ENCODE measurements around the gene TIGAR. TPM values are rescaled to one million over a fixed set of nuclear protein-coding genes. Genes with fewer than 3 reads are reported as not detected.
A peak's percentile ranks its signal among the peaks of the same experiment; 100 is the strongest.

Gene TIGAR
- polyA plus RNA-seq, 6 donors from 2014 or later: 3.3 to 9.4 (median 5.6) TPM

GRCh38 chr12:4302881-4303280, 18.1 kb upstream of the TIGAR start:
- peaks cover 21 to 47% of the 10 kb centered on the region in 2 donors for H3K36me3 Mint-ChIP-seq

GRCh38 chr12:4303750-4304149, 17.3 kb upstream of the TIGAR start:
- H3K4me1 Mint-ChIP-seq: no peaks in the 10 kb centered on the region
- H3K4me3 Mint-ChIP-seq: no peak overlapping the region
- no peaks in the 10 kb centered on the region for H3K27me3 Mint-ChIP-seq
- no peaks in the 10 kb centered on the region for H3K9me3 Mint-ChIP-seq
- no peak for DNase-seq
- no peak for ATAC-seq (ENCODE audit: low read depth in 2 of 2)
- H3K27ac Mint-ChIP-seq: peak overlapping the region in 4 of 6 donors; percentile 34 to 94 (median 58)
- H3K36me3 Mint-ChIP-seq: peaks cover 21 to 44% of the 10 kb centered on the region in 2 donors

More at GRCh38 chr12:4302881-4303280, 18.1 kb upstream of the TIGAR start:
- H3K9me3 Mint-ChIP-seq: no peaks in the 10 kb centered on the region
- no peak for ATAC-seq (ENCODE audit: low read depth in 2 of 2)
- DNase-seq: no peak
- no peaks in the 10 kb centered on the region for H3K27me3 Mint-ChIP-seq
- H3K27ac Mint-ChIP-seq: no peak overlapping the region
- H3K4me1 Mint-ChIP-seq: no peaks in the 10 kb centered on the region
- no peak overlapping the region for H3K4me3 Mint-ChIP-seq

GRCh38 chr12:4307593-4308333, 13.2 kb upstream of the TIGAR start:
- H3K27me3 Mint-ChIP-seq: no peaks in the 10 kb centered on the region
- ATAC-seq (ENCODE audit: low read depth in 2 of 2) (peak; percentile 30 to 55), DNase-seq (no peak)
- H3K36me3 Mint-ChIP-seq: peaks cover 10 to 25% of the 10 kb centered on the region in 2 donors
- H3K9me3 Mint-ChIP-seq: no peaks in the 10 kb centered on the region
- no peak overlapping the region for H3K4me3 Mint-ChIP-seq
- no peaks in the 10 kb centered on the region for H3K4me1 Mint-ChIP-seq
- no peak overlapping the region for H3K27ac Mint-ChIP-seq

GRCh38 chr12:4308334-4308950, 12.6 kb upstream of the TIGAR start:
- peak overlapping the region in 2 of 6 donors; percentile 36 to 44 for H3K27ac Mint-ChIP-seq
- no peaks in the 10 kb centered on the region for H3K9me3 Mint-ChIP-seq
- DNase-seq: no peak
- H3K4me1 Mint-ChIP-seq: no peaks in the 10 kb centered on the region
- no peaks in the 10 kb centered on the region for H3K27me3 Mint-ChIP-seq
- H3K36me3 Mint-ChIP-seq: peaks cover 3 to 23% of the 10 kb centered on the region in 2 donors
- H3K4me3 Mint-ChIP-seq: no peak overlapping the region
- ATAC-seq (ENCODE audit: low read depth in 2 of 2): no peak

- Mint-ChIP-seq H3K4me1 (no peaks in the 10 kb centered on the region), H3K27me3 (no peaks in the 10 kb centered on the region), H3K27ac (no peak overlapping the region), H3K36me3 (no peaks in the 10 kb centered on the region), H3K4me3 (no peak overlapping the region), H3K9me3 (no peaks in the 10 kb centered on the region)
- no peak for DNase-seq
- ATAC-seq (ENCODE audit: low read depth in 2 of 2): no peak
Measured at GRCh38 chr12:4311776-4312175, 9.2 kb upstream of the TIGAR start.

GRCh38 chr12:4312251-4312650, 8.8 kb upstream of the TIGAR start:
- H3K27ac Mint-ChIP-seq: no peak overlapping the region
- no peaks in the 10 kb centered on the region for H3K4me1 Mint-ChIP-seq
- no peak for DNase-seq
- H3K4me3 Mint-ChIP-seq: no peak overlapping the region
- no peaks in the 10 kb centered on the region for H3K9me3 Mint-ChIP-seq
- no peaks in the 10 kb centered on the region for H3K27me3 Mint-ChIP-seq
- H3K36me3 Mint-ChIP-seq: no peaks in the 10 kb centered on the region
- ATAC-seq (ENCODE audit: low read depth in 2 of 2): no peak

GRCh38 chr12:4320497-4320852, 538 bp upstream of the TIGAR start:
- DNase-seq (no peak), ATAC-seq (ENCODE audit: low read depth in 2 of 2) (peak; percentile 34 to 37)
- H3K27ac Mint-ChIP-seq: peak overlapping the region; percentile 90 to 98 (median 98)
- no peaks in the 10 kb centered on the region for H3K27me3 Mint-ChIP-seq
- H3K36me3 Mint-ChIP-seq: no peaks in the 10 kb centered on the region
- H3K4me3 Mint-ChIP-seq: peak overlapping the region; percentile 90 to 97 (median 95)
- no peaks in the 10 kb centered on the region for H3K9me3 Mint-ChIP-seq
- H3K4me1 Mint-ChIP-seq: peaks cover 18 to 37% (median 36%) of the 10 kb centered on the region in 3 donors

GRCh38 chr12:4322726-4323125, 1.7 kb downstream of the TIGAR start:
- H3K27ac Mint-ChIP-seq: peak overlapping the region in 3 of 6 donors; percentile 15 to 79 (median 76)
- no peaks in the 10 kb centered on the region for H3K36me3 Mint-ChIP-seq
- peak overlapping the region in 7 of 8 donors; percentile 9 to 95 (median 63) for H3K4me3 Mint-ChIP-seq
- no peaks in the 10 kb centered on the region for H3K27me3 Mint-ChIP-seq
- no peak for ATAC-seq (ENCODE audit: low read depth in 2 of 2)
- peaks cover 18 to 37% (median 36%) of the 10 kb centered on the region in 3 donors for H3K4me1 Mint-ChIP-seq
- DNase-seq: no peak
- no peaks in the 10 kb centered on the region for H3K9me3 Mint-ChIP-seq

GRCh38 chr12:4323396-4323795, 2.4 kb downstream of the TIGAR start:
- no peak overlapping the region for H3K27ac Mint-ChIP-seq
- no peaks in the 10 kb centered on the region for H3K27me3 Mint-ChIP-seq
- H3K9me3 Mint-ChIP-seq: no peaks in the 10 kb centered on the region
- peaks cover 18 to 37% (median 36%) of the 10 kb centered on the region in 3 donors for H3K4me1 Mint-ChIP-seq
- H3K36me3 Mint-ChIP-seq: no peaks in the 10 kb centered on the region
- ATAC-seq (ENCODE audit: low read depth in 2 of 2) (no peak), DNase-seq (peak; percentile 8)
- peak overlapping the region in 5 of 8 donors; percentile 2 to 95 (median 25) for H3K4me3 Mint-ChIP-seq

- Mint-ChIP-seq H3K27me3 (no peaks in the 10 kb centered on the region), H3K4me1 (peaks cover 21 to 41% (median 39%) of the 10 kb centered on the region in 3 donors), H3K27ac (peak overlapping the region in 1 of 6 donors; percentile 20), H3K36me3 (peaks cover 0 to 4% of the 10 kb centered on the region in 2 donors), H3K9me3 (no peaks in the 10 kb centered on the region), H3K4me3 (no peak overlapping the region)
- ATAC-seq (ENCODE audit: low read depth in 2 of 2) (no peak), DNase-seq (no peak)
Measured at GRCh38 chr12:4324366-4324765, 3.4 kb downstream of the TIGAR start.

GRCh38 chr12:4325966-4326365, 5.0 kb downstream of the TIGAR start:
- Mint-ChIP-seq H3K27me3 (no peaks in the 10 kb centered on the region), H3K9me3 (no peaks in the 10 kb centered on the region), H3K4me1 (peaks cover 18 to 40% (median 33%) of the 10 kb centered on the region in 3 donors), H3K36me3 (peaks cover 0 to 4% of the 10 kb centered on the region in 2 donors), H3K27ac (no peak overlapping the region), H3K4me3 (no peak overlapping the region)
- ATAC-seq (ENCODE audit: low read depth in 2 of 2): no peak
- no peak for DNase-seq

GRCh38 chr12:4327293-4327692, 6.3 kb downstream of the TIGAR start:
- Mint-ChIP-seq H3K36me3 (peaks cover 0 to 4% of the 10 kb centered on the region in 2 donors), H3K27me3 (no peaks in the 10 kb centered on the region), H3K27ac (no peak overlapping the region), H3K9me3 (no peaks in the 10 kb centered on the region), H3K4me1 (peaks cover 13 to 30% (median 27%) of the 10 kb centered on the region in 3 donors), H3K4me3 (no peak overlapping the region)
- DNase-seq: no peak
- ATAC-seq (ENCODE audit: low read depth in 2 of 2): no peak

GRCh38 chr12:4330203-4330602, 9.2 kb downstream of the TIGAR start:
- DNase-seq (no peak), ATAC-seq (ENCODE audit: low read depth in 2 of 2) (no peak)
- Mint-ChIP-seq H3K4me3 (no peak overlapping the region), H3K27me3 (no peaks in the 10 kb centered on the region), H3K36me3 (peaks cover 4 to 9% of the 10 kb centered on the region in 2 donors), H3K27ac (no peak overlapping the region), H3K4me1 (peaks cover 12 to 18% (median 14%) of the 10 kb centered on the region in 3 donors), H3K9me3 (no peaks in the 10 kb centered on the region)

GRCh38 chr12:4331221-4331620, 10.2 kb downstream of the TIGAR start:
- H3K4me3 Mint-ChIP-seq: no peak overlapping the region
- peaks cover 5 to 19% of the 10 kb centered on the region in 2 donors for H3K36me3 Mint-ChIP-seq
- H3K27ac Mint-ChIP-seq: peak overlapping the region in 3 of 6 donors; percentile 8 to 42 (median 36)
- H3K4me1 Mint-ChIP-seq: peaks cover 12 to 18% (median 14%) of the 10 kb centered on the region in 3 donors
- no peaks in the 10 kb centered on the region for H3K27me3 Mint-ChIP-seq
- DNase-seq: no peak
- ATAC-seq (ENCODE audit: low read depth in 2 of 2): no peak
- H3K9me3 Mint-ChIP-seq: no peaks in the 10 kb centered on the region
